ENCODE data around the gene CCDC190.

GRCh38 chr1:162823231-162823630, 37.7 kb downstream of the CCDC190 start:
- TF ChIP-seq CTCF (IDR thresholded peaks at IDR 0.05) (no peak), POLR2A (IDR thresholded peaks at IDR 0.05) (no peak)
